Esophagus squamous epithelium (tissue), 4 donors: ENCODE results near the gene B3GNT2.

Experiments
- POLR2A ChIP-seq, 4 donors: fragments of 450-650 bp; IDR thresholded peaks; one replicate each; pipeline ENCODE4 v1.6.1; 2017; ENCODE audit warnings: antibody characterized with exemption in 4 of 4, mild to moderate bottlenecking in 4 of 4, moderate library complexity in 3 of 4
- TF ChIP-seq, protein P1 (sequence below), 6 experiments: fragments of 450-650 bp in 4 of 6; fragments of 200-600 bp in 2 of 6; sonication (generic) in 2 of 6; IDR thresholded peaks; one replicate each; pipeline ENCODE4 v1.5.1; 2016 to 2019; ENCODE audit warnings: antibody characterized with exemption in 6 of 6, mild to moderate bottlenecking in 4 of 6, moderate library complexity in 4 of 6

- TF ChIP-seq, protein P1, sequence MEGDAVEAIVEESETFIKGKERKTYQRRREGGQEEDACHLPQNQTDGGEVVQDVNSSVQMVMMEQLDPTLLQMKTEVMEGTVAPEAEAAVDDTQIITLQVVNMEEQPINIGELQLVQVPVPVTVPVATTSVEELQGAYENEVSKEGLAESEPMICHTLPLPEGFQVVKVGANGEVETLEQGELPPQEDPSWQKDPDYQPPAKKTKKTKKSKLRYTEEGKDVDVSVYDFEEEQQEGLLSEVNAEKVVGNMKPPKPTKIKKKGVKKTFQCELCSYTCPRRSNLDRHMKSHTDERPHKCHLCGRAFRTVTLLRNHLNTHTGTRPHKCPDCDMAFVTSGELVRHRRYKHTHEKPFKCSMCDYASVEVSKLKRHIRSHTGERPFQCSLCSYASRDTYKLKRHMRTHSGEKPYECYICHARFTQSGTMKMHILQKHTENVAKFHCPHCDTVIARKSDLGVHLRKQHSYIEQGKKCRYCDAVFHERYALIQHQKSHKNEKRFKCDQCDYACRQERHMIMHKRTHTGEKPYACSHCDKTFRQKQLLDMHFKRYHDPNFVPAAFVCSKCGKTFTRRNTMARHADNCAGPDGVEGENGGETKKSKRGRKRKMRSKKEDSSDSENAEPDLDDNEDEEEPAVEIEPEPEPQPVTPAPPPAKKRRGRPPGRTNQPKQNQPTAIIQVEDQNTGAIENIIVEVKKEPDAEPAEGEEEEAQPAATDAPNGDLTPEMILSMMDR (IDR thresholded peaks at IDR 0.05) = no peak
- TF ChIP-seq POLR2A (IDR thresholded peaks at IDR 0.05) = no peak
Observed at GRCh38 chr2:62181843-62182242, 14.1 kb upstream of the B3GNT2 start.
